NCI-H128 (cell line): ENCODE measurements around the gene SLC45A1.

ENCODE experiments used
- DNase-seq: peaks from one replicate; lab custom pipeline; 2025; ENCODE audit not compliant: unreplicated experiment; lab: John Stamatoyannopoulos, UW

The SLC45A1 gene

DNA sequence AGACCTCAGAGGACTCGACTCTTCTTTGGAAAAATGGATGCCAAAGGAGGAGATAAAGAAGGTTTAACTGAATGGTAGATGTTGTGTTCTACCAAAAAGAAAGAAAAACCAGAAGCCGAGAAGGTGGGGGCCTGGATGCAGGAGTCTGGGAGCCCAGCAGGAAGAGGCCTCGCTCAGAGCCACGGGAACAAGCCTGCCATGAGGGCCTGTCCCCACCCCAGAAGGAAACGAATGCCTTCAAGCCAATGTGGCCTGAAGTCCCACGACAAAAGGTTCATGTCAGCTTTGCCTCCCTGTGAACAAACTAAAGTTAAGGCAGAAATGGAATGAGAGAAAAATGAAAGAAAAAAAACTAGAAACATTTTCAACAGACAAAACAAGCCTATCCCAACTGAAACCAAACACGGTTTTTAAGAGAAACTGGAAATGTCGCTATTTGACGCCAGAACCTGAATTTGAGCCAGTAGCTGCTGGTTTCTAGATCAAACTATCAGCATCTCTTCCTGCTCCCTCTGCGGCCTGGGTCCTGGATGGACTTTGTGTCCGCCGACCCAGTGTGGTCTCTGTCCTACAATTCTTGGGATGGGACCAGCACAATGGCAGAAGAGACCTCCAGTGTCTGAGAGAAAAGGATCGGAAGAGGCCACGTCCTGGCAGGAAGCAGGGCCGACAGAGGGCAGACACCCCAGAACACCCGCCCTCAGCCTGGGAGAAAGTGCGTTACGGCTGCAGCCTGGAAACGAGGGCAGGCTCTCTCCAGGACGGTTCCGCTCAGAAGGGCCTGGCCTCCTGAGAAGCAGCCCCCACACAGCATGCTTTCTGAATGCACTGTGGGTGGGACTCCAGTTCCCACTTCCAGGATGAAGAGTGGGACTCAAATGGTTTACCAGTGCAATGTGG, 35.2 kb downstream of the SLC45A1 start:
- DNase-seq: no peak

DNA sequence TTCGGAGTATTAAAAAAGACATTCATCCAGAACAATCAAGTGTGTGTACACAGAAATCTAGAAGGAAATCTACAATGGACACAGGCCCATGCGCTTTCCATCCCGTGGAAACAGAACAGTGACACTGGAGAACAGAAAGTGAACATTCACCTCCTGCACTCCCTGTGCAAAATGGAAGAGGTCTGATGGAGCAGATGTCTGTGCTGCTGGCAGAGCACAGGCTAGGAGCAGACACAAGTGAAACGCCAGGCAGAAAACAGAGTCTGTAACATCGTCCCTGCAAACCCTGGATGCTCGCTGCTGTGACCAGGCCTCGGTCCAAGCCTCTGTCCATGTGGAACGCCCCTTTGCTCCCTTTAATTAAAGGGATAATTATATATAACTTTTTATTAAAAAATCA, 36.1 kb downstream of the SLC45A1 start:
- no peak for DNase-seq

DNA sequence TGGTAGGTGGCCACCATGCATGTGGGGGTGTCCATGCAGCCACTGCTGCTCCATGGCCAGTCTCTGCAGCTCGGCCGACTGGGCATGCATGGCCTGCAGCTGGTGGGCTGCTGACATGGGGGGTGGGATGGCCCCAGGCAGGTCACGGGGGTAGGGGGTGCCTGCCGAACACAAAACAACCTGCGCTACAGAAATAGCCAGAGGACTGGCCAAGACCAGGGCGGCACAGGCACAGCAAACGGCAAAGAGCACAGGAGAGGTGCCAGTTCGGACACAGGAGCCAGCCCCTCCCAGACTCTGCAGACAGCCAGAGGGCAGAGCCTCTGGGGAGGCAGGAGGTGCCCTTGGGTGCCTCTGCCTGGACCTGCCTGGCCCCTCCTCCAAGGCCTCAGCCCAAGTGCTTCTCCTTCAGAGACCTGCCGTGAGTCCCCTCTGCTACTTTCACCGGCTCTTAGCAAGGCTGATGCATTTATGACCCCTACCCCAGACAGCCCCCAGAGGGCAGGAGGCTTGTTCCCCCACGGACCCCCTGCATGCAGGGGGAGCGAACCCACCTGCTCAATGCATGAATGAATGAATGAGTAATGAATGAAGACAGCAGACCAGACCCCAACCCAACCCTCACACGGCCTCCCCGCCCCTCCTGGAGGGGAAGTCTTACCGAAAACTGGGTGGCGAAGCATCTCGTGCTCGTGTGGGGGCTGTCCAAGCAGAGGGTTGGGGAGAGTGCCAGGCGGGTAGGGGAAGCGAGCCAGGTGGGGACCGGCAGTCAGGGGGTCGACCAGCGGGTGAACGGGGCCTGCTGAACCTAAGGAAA, 37.7 kb downstream of the SLC45A1 start:
- DNase-seq: no peak

DNA sequence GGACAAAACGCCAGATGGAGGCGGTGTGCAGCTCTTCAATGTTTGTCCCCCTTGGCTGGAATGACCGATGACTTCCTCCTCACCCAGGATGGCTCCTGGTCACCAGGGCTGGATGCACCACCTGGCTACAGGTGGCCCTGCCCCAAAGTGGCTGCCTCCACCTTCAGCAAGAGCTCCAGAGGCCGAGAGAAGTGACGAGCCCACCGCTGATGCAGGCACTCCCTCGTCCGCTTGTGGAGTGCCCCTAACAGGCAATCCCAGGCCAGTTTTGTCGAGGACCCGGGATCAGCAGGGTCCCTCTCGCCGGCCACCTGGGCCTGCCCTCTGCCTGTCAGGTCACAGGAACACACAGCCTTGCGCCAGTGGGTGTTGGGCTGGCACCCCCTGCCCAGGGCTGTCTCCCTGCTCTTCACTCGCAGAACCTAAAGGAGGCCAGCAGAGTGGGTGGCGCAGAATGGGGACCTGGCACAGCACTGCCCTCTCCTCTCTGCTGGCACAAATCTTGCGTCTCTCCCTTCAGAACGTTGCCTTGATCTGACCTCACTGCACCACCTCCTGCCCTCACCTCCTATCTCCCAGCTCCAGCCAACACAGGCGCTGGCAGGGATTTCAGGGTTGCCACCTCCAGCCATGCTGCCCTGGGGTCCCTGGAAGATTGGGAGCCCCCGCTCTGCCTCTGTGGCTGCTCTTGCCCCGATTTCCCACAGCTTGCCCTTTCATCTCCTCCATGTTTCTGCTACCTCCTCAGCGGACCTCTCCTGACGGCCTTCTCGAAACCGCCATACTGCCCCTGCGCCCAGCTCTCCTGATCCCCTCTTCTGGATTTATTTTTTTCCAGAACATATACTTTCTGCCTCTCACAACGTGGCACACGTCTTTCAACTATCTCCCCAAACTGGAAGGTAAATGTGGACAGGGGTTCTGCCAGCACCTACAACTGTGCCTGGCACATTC, 38.6 kb downstream of the SLC45A1 start:
- no peak for DNase-seq

DNA sequence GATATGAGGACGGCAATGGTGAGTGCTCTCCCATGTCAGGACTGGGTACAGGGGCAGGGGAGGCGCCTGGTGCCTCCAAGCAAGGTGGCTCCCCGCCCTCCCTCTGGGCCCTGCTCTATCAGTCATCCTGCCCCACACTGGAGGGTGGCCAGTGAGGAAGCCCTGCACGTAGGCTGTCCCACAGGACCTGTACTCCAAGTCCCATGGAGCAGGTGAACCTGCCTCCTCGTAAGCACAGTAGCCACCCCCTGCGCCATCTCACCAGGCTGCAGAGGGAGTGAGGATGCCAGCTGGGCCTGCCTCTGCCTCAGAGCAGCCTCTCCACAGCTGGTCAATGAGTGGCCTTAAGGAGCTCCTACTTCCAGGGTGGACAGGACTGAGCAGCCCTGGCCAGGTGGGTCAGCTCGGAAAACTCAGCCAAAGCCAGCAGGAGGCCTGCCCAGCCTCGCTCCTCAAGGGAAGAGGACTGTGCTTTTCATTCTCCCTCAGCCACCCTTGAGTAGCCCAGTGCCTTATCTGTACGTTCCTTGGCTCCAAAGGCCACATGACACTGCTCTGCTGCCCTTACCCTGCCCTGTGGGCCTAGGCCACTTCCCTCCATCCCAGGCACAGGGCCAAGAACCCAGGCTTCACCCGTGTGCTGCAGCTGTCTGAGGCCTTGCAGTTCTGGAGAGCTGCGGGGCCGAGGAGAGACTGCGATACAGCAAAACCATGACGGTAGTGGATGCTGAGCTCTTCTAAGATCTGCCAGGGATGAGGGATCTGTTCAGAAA, 39.6 kb downstream of the SLC45A1 start:
- no peak for DNase-seq

DNA sequence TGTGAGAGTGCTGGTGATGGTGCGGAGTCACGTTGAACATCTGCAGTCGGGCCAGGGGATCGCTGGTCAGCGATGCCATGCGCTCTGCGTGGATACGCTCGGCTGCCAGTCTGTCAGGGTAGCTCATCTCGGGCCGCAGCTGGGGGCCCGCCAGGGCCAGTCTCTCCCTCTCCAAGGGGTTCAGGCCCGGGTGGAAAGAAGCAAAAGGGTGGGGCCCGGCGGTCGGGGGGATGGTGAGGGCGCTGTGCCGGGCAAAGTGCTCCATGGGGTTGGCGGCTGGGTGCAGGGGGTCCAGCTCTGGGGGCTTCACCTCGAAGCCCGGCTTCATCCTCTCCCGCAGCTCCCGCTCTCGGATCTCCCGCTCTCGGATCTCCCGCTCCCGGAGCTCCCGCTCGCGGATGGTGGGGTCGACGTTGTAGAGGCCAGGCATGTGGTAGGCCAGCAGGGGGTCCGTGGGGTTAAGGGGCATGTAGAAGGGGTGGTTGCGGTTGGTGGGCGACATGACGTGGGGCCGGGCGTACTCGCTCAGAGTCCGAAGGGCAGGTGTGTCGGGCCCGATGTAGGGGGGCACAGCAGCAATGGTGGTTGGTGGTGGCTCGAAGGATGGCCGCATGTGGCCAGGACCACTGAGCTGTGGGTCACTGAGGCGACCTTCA, 40.5 kb downstream of the SLC45A1 start:
- DNase-seq: no peak

DNA sequence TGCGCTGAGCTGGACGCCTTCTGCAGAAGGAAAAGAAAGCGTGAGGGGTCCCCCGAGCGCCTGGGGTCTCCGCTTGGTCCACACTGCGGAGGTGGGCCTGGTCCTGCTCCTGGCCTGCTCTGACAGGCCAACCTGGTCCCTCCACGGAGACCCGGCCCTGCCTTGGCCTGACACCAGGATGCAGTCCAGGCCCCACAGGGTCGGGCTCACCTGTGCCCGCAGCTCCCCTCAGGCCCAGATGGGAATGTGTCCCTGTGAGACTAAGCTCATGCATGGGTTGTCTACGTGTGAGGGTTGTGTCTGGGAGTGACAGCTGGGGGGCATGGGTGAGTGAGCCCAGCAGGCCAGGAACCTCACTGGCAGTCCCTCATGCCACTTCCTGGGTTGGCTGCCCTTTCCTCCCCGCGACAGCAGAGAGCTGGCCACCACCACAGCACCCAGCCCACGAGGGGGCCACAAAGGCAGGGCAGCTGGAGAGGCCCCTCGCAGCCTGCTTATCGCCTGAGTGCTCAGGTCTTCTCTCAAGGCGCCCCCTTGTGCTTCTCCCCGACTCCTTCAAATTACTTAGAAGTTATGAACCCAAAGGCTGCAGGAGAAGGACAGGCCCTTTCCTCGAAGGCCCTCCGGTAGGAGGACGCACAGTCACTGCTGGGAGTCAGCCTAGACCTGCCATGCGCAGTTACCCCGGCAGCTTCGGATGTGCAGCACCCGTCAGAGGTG, 41.1 kb downstream of the SLC45A1 start:
- DNase-seq: no peak

DNA sequence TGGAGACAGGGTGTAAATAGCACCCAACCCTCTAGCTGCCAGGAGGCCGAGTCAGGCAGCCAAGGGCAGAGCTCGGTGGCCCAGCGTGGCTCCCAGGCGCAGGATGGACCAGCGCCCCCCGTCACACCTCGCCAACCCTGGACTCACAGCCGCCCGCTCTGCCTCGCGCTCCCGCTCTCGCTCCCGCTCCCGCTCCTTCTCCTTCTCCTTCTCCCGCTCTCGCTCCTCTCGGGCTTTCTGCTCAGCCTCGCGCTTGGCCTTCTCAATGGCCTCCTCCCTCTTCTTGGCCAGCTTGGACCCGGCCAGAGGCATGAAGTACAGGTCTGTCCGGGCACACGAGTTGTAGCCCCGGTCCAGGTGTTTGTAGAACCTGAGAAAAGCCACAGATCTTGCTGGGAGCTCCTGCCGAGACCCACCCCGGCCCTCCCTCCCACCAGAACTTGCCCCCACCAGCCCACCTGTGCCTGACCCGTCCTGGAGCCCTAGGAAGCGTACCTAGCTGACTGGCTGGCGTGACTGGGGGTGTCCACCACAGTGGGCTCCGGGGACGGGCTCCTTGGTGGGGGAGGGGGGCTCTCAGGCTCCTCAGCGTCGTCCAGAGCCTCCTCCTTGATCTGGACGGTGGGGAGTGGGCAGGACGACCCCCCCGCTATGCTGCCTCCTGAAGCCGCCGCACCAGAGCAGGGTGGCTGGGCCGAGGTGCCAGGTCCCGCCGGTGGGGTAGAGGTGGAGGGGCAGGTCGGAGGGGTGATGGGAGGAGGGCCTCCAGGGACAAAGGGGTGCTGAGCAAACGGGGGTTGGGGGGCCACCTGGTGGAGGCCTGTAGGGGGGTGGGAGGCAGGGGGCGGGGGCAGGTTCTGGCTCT, 41.9 kb downstream of the SLC45A1 start:
- no peak for DNase-seq

DNA sequence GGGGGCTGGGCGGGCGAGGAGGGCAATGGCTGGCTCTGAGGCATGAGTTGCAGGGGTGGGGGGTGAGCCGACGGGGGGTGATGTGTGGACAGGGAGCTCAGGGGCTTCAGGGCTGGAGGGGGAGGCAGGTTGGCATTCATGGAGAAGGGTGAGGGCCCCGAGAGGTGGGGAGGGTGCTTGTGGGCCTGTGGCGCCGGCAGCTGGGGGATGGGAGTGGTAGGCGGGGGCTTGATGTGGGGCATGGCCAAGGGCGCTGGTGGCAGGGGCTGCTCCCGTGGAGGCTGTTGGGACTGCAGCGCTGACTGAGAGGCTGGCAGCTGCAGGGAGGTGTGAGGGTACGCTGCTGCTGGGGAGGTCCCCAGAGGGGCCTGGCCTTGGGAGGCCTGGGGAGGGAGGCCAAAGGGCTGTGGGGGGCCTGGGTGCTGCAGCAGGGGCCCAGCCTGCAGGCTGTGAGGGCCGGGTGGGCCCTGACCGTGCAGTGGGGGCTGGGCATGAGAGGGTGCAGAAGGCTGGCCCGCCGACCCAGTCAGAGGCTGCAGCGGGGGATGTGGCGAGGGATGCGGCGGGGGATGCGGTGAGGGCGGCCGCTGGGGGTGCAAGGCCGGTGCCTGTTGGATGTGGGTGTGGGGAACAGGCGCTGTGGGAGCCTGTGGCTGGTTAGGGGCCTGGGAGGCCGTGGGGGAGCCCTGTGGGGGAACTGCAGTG, 42.7 kb downstream of the SLC45A1 start:
- DNase-seq: no peak

DNA sequence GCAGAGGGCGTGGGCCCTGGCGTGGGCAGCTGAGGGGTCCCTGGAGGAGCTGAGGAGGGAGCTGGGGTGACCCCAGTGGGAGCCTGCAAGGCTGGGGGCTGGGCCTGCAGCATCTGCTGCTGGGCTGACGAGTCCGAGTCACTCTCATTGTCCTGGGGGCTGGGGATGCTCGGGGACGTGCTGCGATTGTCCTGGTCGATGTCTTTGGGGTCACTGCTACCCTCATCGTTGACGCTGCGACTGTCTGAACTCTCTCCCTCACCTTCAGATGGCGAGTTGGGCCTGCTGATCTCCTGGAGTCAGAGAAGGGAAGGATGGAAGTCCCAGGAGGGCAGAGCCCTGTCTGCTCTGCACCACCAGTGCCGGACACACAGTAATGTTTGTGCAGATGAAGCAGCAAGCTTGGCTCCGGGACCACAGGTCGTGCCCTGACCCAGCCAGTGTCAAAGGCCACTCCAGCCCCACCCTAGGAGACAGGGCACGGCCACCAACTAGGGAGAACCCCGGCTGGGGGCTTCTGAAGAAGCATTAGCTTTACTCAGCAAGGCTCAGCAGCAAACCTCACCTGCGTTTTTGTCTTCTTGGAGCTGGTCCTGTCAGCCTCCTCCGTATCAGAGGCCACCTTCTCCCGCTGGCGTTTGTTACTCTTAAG, 43.4 kb downstream of the SLC45A1 start:
- no peak for DNase-seq

DNA sequence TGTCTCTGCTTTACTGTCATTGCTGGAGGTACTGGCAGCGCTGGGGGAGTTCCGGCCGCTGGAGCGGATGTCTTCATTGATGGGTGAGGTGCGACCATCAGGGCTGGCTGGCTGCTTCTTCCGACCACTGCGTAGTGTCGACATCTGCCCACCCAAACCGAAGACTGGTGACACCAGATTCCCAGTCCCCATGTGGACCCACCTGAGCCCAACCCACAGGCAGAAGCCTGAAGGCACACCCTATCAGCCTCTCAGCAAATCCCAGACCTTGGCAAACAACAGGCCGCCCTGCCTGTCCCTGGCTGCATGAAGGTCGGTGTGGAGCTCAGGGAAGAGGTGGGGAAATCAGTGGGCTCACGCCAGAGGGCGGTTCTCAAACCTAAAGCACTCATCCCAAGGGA, 44.8 kb downstream of the SLC45A1 start:
- no peak for DNase-seq

DNA sequence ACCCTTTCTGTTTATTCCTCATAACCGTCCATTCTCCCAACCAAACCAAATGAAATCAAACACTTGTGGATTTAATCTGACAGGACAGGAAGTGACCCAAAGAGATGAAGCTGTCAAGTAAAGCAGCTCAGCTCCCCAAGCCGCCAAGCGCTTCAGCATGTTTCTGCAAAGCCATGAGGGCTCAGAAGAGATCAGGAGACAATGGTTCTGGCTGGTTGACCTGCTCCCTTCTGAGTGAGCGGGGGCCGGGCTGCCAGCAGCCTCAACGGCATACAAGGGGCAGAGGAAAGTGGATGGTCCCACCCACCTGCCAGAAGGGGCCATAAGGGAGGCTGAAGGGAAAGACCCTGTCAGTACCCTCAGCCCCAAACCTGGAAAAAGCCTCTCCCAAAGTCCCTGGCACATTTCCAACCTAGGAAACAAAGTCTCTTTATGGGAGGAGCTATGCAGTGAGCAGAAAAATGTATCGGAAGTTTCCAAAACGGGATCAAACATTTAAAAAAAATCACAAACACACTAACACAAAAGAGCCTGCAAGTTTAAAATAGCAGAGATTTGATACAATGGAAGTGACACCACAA, 45.4 kb downstream of the SLC45A1 start:
- DNase-seq: no peak

DNA sequence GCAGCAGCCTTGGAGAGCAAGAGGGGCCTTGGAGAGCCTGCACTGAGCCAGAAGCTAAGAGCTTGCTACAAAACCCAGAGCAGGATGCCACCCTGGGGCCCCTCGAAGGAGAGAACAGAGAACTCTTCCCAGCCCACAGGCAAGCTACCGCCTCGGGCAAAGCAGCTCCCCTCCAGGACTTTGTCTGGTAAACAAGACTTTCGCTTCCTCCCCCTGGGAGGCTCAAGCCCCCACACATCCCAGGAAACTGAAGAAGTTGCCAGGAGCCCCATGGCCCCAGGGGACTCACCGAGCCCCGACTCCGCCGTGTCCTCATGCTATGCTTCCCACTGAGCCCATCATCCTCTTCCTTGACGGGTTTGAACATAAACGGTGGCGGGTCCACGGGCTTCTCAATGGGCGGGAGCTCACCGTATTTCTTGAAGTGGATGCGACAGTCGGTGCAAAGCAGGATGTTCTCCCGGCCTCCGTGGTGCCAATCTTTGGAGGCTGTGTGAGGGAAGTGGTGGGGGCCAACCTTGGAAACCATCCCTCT, 45.9 kb downstream of the SLC45A1 start:
- no peak for DNase-seq

DNA sequence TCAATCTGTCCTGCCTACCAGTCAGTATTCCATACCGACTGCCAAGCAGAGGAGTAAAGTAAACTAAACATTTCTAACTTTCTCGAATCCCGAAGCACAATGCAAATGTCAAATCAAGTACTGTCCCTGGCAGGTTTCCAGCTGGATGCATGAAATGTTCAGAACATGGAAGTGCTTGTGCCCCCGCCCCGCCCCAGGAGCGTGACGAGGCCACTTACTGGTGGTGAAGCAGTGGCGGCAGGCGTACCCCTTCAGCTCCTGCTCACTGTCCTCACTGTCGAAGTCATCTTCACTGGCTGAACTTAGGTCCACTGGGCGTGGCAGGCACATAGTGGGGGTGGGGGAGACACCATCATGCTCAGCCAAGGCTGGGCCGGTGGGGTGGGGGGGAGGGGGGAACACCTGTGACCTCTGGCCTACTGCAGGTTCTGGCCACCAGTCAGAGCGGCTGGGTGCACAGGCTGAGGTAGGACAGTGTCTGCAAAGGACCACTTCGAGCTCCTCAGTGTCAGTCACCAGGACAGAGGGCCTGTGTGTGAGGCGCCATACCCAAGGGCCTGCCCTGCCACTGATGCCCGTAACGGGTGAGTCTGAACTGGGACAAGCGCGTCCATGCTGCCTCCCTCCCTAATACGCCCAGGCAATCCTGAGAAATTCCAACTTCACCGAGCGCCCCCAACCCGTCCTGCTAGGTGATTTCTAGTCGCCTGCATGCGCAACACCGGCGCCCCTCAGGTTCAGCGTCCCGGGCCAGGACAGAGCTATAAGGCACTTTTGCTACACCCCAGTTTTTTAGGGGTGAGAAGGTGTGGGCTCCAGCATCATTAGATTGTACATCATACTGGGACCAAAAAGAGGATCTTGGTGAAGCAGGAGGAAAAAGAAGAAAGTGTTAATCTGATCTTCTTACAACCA, 46.9 kb downstream of the SLC45A1 start:
- no peak for DNase-seq

DNA sequence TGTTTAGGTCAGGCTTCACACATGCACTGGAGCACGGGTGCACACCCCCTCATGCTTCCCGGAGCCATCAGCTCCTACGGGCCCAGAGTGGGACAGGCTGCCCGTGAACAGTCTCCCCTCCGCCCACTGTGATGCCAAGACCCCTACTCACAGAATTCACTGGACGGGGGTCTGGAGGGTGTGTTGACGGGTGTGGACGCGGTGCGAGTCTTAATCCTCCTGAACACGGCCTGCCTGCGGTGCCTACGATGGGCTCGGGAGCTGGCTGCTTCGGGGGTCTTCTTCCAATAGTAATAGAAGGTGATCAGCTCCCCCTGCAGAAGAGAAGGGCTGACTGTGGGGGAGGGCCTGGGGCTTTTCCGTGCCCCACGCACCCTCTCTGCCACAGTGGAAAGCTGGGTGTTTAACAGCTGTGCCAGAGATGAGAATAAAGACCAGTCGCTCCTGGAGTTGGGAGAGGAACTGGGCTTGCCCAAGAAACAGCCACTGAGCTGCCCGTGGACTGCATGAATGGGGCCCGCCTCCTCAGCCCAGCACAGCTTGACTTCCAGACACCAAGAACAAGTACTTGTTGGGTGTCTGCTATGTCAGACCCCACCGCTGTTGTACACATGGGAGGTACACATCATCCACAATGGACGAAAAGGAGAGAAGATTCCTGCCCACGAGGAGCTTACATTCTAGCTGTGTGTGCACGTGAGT, 47.9 kb downstream of the SLC45A1 start:
- DNase-seq: no peak
